DND-41 (cell line): ENCODE data around the gene CARS1.

Experiments
- ATAC-seq: fragments of 200-7000 bp; cut with Tn5 transposase; 3 replicates; pipeline ENCODE4 v1.9.1; 2021; ENCODE audit warnings: low read depth; ENCODE audit not compliant: insufficient read depth
- DNase-seq: peaks from one replicate; pipeline ENCODE4 v3.0.0-alpha.2; 2020
- H2AFZ ChIP-seq: 2 replicates; pipeline ENCODE4 v1.6.0; 2012; ENCODE audit warnings: low read depth, low read length
- H3K27ac ChIP-seq: 2 replicates; pipeline ENCODE4 v1.5.1; 2012; ENCODE audit warnings: low read length, inconsistent platforms
- H3K27me3 ChIP-seq: fragments of 200-600 bp; sonication (generic); 2 replicates; pipeline ENCODE4 v1.6.0; 2012; ENCODE audit warnings: low read length, mild to moderate bottlenecking, inconsistent platforms; ENCODE audit not compliant: insufficient read depth, poor library complexity
- H3K36me3 ChIP-seq: 2 replicates; pipeline ENCODE4 v1.5.1; 2012; ENCODE audit warnings: low read length, inconsistent platforms; ENCODE audit not compliant: insufficient read depth
- H3K4me1 ChIP-seq: 2 replicates; pipeline ENCODE4 v1.5.1; 2012; ENCODE audit warnings: mild to moderate bottlenecking, low read length; ENCODE audit not compliant: insufficient read depth
- H3K4me2 ChIP-seq: 2 replicates; pipeline ENCODE4 v1.6.0; 2012; ENCODE audit warnings: mild to moderate bottlenecking, moderate library complexity, low read length, inconsistent platforms; ENCODE audit not compliant: insufficient read depth
- H3K4me3 ChIP-seq, 2 experiments: fragments of 200-600 bp in 1 of 2; shearing (Covaris generic) in 1 of 2; 2 replicates each; pipeline ENCODE4 v1.5.1; 2012 to 2016; ENCODE audit warnings: inconsistent platforms in 2 of 2, low read length in 2 of 2, mild to moderate bottlenecking in 2 of 2, low read depth in 1 of 2, moderate library complexity in 1 of 2
- H3K79me2 ChIP-seq: 2 replicates; pipeline ENCODE4 v1.6.0; 2012; ENCODE audit warnings: low read length, inconsistent platforms; ENCODE audit not compliant: insufficient read depth
- H3K9ac ChIP-seq: 2 replicates; pipeline ENCODE4 v1.6.0; 2012; ENCODE audit warnings: low read depth, mild to moderate bottlenecking, inconsistent platforms, low read length, moderate library complexity
- H3K9me3 ChIP-seq: 2 replicates; pipeline ENCODE4 v1.5.1; 2012; ENCODE audit warnings: low read length, moderate library complexity, mild to moderate bottlenecking, inconsistent platforms; ENCODE audit not compliant: insufficient read depth, severe bottlenecking
- H4K20me1 ChIP-seq: 2 replicates; pipeline ENCODE4 v1.6.0; 2012; ENCODE audit warnings: low read length; ENCODE audit not compliant: insufficient read depth
- EZH2 ChIP-seq: IDR thresholded peaks from 3 replicates; pipeline ENCODE4 v1.6.1; 2012; ENCODE audit warnings: borderline replicate concordance, low read depth, mild to moderate bottlenecking, moderate library complexity, low read length, inconsistent platforms; ENCODE audit not compliant: severe bottlenecking
- TF ChIP-seq, protein P1 (sequence below): IDR thresholded peaks from 2 replicates; pipeline ENCODE4 v1.5.1; 2012; ENCODE audit warnings: borderline replicate concordance, low read length, moderate library complexity, mild to moderate bottlenecking; ENCODE audit not compliant: poor library complexity, severe bottlenecking; ENCODE audit errors: extremely low read depth

The CARS1 gene

DNA sequence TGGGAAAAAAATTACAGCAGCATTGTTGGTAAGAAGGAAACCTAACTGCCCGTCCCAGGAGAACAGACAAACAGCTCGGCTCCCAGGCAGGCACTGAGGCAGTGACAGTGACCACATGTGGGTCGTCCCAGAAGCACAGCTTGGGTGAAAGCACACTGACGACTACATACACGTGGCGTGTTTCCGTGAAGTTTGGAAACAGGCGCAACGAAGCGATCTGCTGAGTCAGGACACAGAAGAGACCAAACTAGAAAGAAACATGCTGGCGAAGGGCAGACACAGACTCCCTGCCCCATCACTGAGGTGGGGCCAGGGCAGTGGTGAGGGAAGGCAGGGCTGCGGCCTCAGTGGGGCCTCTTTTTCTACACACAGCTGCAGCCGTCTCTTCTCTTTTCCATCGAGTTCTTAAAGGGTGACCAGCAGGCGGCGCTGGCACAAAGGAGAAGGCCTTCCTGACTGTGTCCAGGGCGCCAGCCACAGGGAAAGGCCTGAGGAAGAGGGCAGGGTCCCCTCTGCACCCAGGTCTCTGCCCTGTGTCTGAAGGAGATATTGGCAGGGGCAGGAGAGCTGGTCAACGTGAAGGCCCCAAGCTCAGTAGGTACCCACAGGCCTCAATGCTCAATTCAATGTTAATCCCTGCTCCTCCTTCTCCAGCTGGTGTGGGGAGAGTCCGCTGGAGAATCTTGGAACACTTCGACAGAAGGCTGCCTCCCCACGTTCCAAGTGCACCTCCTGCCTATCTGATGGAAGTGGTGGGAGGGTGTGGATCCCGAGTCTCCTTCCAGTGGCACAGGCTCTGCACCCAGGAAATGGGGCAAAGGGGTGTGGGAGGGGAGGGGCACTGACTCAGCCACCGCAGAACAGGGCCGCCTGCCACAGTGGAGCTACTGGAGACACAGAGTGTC lies 19.9 kb downstream of the CARS1 start:
- no peak overlapping the region for H3K4me2 ChIP-seq
- no peak overlapping the region for H3K4me3 ChIP-seq
- H3K27me3 ChIP-seq, result no peaks in the 10 kb centered on the region
- H3K9me3 ChIP-seq, result no peaks in the 10 kb centered on the region
- ATAC-seq (peak; percentile 72), DNase-seq (peak; percentile 45)
- no peaks in the 10 kb centered on the region for H3K4me1 ChIP-seq
- no peak overlapping the region for H2AFZ ChIP-seq
- TF ChIP-seq, protein P1, sequence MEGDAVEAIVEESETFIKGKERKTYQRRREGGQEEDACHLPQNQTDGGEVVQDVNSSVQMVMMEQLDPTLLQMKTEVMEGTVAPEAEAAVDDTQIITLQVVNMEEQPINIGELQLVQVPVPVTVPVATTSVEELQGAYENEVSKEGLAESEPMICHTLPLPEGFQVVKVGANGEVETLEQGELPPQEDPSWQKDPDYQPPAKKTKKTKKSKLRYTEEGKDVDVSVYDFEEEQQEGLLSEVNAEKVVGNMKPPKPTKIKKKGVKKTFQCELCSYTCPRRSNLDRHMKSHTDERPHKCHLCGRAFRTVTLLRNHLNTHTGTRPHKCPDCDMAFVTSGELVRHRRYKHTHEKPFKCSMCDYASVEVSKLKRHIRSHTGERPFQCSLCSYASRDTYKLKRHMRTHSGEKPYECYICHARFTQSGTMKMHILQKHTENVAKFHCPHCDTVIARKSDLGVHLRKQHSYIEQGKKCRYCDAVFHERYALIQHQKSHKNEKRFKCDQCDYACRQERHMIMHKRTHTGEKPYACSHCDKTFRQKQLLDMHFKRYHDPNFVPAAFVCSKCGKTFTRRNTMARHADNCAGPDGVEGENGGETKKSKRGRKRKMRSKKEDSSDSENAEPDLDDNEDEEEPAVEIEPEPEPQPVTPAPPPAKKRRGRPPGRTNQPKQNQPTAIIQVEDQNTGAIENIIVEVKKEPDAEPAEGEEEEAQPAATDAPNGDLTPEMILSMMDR, result peak; percentile 51
- no peak for TF ChIP-seq EZH2
- H3K27ac ChIP-seq, result no peak overlapping the region
- H3K9ac ChIP-seq, result no peak overlapping the region
- peaks cover 84% of the 10 kb centered on the region for H3K36me3 ChIP-seq
- H4K20me1 ChIP-seq, result peaks cover 17% of the 10 kb centered on the region
- peaks cover 7% of the 10 kb centered on the region; the same call in 1 of the 2 replicates for H3K79me2 ChIP-seq

DNA sequence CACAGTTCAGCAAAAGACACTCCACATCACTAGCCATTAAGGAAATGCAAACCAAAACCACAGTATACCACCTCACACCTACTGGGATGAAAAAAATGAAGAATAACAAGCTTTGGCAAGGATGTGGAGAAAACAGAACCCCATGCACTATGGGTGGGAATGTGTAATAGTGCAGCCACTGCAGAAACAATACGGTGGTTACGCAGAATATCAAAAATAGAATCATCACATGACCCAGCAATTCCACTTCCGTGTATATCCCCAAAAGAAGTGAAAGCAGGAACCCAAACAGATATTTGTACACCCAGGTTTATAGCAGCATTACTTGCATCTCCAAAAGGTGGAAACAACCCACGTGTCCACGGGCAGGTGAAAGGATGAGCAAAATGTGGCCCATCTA lies 20.8 kb downstream of the CARS1 start:
- no peak for DNase-seq
- H3K4me3 ChIP-seq, result no peak overlapping the region
- no peaks in the 10 kb centered on the region for H3K79me2 ChIP-seq
- H3K9me3 ChIP-seq, result no peaks in the 10 kb centered on the region
- H3K27me3 ChIP-seq, result no peaks in the 10 kb centered on the region
- peaks cover 10% of the 10 kb centered on the region for H4K20me1 ChIP-seq
- H2AFZ ChIP-seq, result no peak overlapping the region
- no peak overlapping the region for H3K9ac ChIP-seq
- H3K36me3 ChIP-seq, result peaks cover 79% of the 10 kb centered on the region
- no peak overlapping the region for H3K27ac ChIP-seq
- TF ChIP-seq EZH2, result no peak
- TF ChIP-seq, protein P1, result no peak
- H3K4me1 ChIP-seq, result no peaks in the 10 kb centered on the region
- ATAC-seq, result no peak
- H3K4me2 ChIP-seq, result no peak overlapping the region

DNA sequence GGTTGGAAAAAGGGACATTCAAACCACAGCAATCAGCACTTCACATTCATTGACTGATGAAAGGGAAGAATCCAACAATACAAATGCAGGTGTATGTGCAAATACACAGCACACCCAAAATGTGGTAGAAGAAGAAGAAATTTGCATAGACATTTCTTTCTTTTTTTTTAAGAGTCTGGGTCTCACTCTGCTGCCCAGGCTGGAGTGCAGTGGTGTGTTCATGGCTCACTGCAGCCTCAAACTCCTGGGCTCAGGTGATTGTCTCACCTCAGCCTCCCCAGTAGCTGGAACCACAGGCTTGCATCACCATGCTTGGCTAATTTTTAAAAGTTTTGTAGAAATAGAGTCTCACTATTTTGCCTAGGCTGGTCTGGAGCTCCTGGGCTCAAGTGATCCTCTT lies 21.9 kb downstream of the CARS1 start:
- no peak overlapping the region for H3K4me2 ChIP-seq
- ATAC-seq, result no peak
- no peak overlapping the region for H3K4me3 ChIP-seq
- no peaks in the 10 kb centered on the region for H3K4me1 ChIP-seq
- H3K27me3 ChIP-seq, result no peaks in the 10 kb centered on the region
- TF ChIP-seq, protein P1, result no peak
- no peak for TF ChIP-seq EZH2
- peaks cover 77% of the 10 kb centered on the region for H3K36me3 ChIP-seq
- no peak overlapping the region for H3K9ac ChIP-seq
- DNase-seq, result no peak
- H3K27ac ChIP-seq, result no peak overlapping the region
- H4K20me1 ChIP-seq, result peaks cover 11% of the 10 kb centered on the region
- no peaks in the 10 kb centered on the region for H3K9me3 ChIP-seq
- H3K79me2 ChIP-seq, result no peaks in the 10 kb centered on the region
- H2AFZ ChIP-seq, result no peak overlapping the region
